HG03469 (cell line): ENCODE measurements around the gene SLC26A4.

Experiments
- ATAC-seq: cut with Tn5 transposase; IDR thresholded peaks from one replicate; pipeline ENCODE4 v1.9.1; 2021; ENCODE audit warnings: mild to moderate bottlenecking, moderate library complexity, moderate number of reproducible peaks; ENCODE audit not compliant: unreplicated experiment

SLC26A4 gene

DNA sequence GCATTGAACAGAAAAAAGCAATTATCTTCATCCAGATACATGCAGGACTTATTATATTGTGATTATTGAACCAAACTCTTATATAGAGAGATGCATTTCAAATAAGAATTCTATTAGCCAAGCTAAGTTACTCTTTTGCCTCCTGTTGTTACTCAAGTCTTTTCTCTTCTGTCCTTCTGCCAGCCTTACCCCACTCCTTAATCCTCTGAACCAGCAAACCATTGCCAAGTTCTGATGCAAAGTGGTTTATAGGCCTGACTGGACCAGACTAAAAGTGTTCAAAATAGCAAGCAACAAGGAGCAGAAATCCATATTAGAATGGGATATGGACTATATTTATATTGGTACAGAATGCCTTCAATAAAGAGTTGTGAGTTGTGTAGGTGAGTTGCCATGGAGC lies 2.2 kb upstream of the SLC26A4 start:
- no peak for ATAC-seq

DNA sequence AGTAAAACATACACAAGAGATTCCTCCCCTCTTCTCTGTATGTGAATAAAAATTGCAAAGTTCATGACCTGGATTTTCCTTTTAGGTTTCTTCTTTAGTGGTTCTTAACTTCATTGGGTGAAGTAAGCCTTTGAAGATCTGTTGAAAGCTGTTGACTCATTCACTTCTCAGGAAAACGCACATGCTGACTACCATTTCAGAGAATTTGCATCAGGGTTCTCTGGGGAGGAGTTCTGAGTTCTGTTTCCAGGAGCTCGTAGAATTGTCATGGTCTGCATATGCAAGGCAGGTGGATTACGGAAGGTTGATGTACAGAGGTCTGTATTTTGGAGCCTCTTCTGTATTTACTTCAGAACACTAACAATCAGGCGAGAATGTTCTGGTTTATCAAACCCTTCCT lies 962 bp upstream of the SLC26A4 start:
- ATAC-seq: no peak

DNA sequence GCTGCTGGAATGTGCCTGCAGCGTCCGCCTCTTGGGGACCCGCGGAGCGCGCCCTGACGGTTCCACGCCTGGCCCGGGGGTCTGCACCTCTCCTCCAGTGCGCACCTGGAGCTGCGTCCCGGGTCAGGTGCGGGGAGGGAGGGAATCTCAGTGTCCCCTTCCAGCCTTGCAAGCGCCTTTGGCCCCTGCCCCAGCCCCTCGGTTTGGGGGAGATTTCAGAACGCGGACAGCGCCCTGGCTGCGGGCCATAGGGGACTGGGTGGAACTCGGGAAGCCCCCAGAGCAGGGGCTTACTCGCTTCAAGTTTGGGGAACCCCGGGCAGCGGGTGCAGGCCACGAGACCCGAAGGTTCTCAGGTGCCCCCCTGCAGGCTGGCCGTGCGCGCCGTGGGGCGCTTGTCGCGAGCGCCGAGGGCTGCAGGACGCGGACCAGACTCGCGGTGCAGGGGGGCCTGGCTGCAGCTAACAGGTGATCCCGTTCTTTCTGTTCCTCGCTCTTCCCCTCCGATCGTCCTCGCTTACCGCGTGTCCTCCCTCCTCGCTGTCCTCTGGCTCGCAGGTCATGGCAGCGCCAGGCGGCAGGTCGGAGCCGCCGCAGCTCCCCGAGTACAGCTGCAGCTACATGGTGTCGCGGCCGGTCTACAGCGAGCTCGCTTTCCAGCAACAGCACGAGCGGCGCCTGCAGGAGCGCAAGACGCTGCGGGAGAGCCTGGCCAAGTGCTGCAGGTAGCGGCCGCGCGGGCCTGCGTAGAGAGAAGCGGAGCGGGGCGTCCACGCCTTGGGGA lies 645 bp downstream of the SLC26A4 start:
- no peak for ATAC-seq

DNA sequence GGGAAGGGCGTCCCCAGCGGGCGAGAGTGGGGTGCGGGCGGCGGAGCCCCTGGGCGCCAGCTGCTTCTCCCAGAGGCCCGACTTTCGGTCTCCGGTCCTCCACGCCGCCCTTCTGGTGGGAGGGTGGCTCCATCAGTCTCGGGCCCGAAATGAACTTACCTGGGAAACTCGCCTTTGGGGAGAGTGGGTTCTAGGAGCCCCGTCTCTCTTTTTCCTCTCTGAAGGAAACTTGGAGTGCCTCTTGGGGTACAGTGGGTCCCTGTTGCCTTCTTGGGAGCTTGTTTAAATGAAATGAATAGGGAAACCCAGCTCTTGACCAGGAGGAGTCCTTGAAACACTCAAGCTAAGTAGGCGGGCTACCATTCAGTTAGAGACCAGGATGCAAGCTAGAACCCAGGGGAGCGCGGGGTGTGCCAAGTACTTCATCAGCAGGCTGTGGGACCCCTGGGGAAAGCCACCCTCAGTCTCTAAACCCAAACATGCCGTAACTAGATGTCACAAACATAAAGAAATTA lies 1.3 kb downstream of the SLC26A4 start:
- ATAC-seq: no peak

DNA sequence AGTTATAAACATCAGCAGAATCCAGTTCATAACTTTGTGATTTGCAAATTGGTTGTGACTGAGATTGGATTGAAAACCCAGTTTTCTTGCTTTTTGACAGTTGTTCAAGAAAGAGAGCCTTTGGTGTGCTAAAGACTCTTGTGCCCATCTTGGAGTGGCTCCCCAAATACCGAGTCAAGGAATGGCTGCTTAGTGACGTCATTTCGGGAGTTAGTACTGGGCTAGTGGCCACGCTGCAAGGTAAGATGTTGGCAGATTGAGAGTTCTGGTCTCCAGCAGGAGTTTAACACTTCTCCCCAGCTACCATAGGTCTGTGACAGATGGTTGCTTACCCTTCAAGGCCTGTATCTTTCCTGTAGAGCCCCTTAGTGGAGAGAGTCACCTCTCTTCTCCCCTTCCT lies 2.6 kb downstream of the SLC26A4 start:
- ATAC-seq: no peak

DNA sequence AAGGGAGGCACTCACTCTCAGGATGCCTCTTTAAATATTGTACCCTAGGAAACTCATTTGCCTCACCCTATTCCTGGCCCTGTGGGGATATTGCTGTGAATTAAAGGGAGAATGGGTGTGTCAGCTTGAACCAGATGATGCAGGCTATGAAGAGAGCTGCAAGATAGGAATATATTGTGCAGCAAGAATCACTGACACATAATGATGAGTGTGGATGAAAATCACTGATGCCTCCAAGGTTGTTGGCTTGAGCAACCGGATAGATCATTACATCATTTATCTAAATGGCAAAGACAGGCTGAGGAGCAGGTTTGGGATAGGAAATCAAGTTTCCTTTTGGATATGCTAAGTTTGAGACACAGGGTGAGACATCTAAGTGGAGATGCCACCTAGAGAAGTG lies 6.2 kb downstream of the SLC26A4 start:
- no peak for ATAC-seq

DNA sequence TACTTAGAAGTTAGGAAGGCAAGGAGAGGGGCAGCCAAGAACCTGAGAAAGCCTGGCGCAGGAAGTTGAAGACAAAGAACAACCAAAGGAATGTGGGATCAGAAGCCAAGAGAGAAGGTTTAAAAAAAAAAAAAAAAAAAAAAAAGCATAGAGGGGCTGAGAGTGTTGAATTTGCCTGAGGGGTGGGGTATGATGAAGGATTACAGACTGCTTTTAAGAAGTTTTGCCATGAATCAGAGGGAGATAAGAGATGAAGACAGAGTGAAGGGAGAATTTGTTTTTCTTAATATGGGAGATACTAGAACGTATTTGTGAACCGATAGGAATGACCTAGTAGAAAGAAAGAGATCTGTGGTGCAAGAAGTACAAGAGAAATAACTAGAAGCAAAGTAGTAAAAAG lies 6.7 kb downstream of the SLC26A4 start:
- ATAC-seq: no peak

DNA sequence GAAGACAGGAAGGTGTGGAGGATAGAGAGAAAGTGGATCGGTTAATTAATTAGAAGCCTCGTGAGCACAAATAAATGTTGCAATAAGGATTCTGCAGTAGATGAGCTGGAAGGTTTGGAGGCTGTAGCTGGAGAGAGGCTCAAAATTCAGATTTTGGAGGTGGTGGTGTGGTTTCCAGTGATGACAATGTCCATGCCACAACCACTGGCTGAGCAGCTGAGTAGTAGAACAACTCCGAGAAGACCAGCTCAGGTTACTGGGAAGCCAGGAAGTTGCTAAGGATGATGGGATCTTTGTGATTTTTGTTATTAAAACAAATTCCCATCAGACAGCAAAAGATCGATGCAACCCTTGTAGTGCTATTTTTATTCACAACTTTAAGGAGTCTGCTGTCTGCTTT lies 7.7 kb downstream of the SLC26A4 start:
- no peak for ATAC-seq

DNA sequence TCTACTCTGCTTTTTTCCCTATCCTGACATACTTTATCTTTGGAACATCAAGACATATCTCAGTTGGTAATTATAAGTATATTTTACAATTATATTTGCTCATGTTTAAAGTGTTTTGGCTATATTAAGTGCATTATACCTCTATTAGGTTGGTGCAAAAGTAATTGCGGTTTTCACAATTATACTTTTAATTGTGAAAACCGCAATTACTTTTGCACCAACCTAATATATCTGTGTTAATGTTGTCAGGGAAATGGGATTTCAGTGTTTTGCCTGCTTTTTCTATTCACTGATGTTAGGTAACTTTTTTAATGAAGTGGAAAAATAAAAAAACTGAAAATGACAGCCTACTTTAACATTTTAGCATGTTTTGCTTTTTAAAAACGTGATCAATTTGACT lies 11.6 kb downstream of the SLC26A4 start:
- no peak for ATAC-seq

DNA sequence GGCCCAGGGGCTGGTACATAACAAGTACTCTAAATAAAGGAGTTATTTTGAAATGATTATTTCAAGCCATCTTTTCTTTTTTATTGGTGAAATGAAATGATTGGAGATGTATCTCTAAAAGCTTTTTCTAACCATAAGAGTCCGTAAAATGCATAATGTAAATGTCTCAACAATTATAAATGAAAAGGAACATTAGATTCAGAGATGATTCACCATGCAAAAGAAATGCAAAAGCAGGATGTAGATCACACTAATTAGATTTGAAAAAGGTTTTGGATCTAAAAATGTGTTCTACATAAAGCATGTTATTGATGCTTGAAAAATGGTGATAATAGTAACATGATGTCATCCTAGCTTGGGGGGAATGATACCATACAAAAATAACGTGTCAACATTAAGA lies 15.6 kb downstream of the SLC26A4 start:
- ATAC-seq: no peak

DNA sequence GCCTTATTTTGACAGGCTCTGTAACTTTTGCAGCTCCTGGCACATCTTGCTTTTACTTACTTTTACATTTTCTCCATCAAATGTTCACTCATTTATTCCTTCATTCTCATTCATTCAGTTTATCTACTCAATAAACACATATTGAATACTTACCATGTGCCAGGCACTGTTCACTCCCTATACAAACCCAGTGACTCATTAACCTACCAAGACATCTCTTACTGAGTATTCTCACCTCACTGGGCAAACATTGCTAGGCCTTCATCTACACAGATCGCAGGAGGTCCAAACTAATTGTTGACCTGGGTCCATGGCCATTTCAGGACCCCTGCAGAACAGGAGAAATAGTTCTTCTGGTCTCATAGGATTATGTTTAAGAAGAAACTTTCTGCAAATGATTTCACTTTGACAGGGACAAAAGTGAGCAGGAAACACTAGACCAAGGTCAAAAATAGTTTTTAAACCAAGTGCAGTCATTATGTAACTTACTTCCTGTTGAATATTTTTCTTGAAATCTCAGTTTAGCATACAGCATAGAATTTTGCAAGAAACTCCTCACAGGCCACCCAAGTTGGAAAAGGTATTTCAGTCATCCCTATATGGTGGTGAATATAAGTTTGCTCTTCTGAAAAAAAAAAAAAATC lies 17.6 kb downstream of the SLC26A4 start:
- no peak for ATAC-seq

DNA sequence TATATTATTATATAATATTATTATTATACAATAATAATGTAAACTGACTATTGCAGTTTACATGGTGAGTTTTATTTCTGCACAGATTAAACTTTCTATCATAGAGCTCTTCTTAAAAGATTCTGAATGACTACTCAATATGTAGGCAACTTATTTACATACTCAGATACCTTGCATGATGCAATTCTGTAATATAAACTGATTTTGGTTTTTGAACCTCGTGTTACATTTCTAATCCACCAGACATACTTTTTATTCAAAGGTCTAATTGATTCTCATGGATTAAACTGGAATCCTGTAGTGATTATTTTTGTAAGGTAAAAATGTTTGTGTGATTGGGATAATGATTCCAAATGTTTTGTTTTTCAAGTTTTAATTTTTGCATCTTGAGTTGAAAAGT lies 19.9 kb downstream of the SLC26A4 start:
- ATAC-seq: no peak

DNA sequence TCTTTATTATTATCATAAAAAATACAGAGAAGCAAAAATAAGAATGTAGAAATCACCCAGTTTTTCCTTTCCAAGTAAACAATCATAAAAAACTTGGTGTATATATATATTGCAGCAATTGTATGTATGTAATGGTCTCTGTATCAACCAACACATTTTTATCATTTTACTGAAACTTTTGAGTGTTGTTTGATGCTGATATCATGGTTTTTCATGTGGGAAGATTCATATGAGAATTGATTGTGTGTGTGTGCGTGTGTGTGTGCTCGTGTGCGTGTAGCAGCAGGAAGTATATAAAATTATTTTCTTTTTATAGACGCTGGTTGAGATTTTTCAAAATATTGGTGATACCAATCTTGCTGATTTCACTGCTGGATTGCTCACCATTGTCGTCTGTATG lies 22.3 kb downstream of the SLC26A4 start:
- no peak for ATAC-seq

DNA sequence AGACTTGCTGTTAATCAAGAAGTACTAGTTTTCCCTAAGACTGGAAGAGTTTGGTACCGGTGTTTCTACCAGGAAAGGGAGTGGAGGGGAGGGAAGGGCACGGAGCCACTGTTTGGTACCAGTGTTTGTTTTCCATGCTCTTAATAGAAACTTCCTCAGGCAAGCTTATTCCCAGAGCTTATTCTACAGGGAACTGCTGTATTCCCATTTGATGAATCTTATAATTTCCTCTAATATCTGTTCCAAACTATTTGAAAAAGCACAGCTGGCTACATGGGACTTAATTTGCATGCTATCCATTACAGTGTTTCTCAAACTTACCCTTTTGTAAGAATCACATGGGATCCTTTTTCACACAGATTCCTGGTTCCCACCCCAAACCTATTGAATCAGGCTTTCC lies 23.7 kb downstream of the SLC26A4 start:
- no peak for ATAC-seq

DNA sequence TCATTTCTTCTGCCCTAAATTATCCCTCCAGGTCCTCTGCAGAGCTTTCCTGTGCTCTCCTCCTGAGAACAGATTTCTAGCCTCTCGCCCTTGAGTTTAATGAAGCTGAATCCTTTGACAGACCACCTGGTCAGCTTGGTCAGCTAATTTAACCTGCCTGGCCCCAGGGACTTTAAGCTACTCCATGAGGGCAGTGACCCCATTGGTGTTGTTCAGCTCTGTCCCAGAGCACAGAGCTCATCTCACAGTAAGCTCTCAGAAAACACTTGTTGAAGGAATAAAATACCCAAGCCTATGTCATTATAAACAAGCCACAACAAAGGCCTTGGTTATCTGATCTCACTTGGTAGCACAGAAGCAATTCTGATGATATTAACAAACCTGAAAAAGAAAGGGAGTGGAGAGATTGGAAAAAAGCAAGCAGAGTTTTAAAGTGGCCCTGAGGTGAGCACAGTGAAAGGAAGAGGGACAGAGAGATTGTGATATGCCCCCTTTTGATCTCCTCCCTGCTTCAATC lies 24.4 kb downstream of the SLC26A4 start:
- no peak for ATAC-seq

DNA sequence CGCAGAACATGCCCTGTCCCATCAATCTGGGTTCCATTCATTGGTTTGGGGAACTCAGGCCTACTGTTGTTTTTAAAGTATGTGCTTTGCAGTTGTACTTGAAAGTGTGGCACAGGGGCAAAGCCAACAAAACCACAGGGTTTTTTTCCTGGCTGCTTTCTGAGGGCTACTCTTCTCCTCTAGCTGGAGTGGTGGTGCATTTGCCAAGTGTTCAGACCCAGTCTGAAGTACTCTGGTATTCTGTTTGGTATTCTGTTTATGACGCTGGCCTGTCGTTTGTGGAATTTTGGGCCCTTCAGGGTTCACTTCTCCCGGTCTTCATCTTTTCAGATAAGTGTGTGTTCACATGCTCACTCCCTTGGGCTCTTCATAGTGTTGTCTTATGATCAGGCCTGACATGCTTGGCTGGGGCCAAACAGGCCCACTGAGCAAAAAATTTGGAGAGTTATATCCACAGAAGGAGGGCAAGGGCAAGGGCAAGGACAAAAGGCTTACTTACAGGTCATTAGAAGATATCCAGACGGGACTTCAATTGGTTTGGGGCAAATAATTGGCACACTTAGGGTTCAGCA lies 26.3 kb downstream of the SLC26A4 start:
- no peak for ATAC-seq

DNA sequence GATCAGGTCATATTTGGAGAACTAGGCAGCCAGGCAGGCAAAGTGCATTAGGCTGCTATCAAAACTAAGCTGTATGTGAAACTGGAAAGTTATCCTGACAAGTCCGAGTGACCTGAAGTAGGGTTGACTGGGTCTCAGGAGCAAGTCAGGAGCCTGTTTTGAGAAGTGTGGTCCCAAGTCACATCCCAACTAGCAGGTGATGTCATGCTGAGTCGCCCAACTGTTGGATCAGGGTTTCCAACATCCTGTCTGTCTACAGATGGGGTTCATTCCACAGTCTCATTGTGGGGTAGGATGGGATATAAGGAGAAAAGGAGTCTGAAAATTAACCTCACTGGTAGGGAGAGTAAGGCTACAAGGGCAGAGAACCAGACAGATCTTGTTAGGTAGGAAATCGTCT lies 27.0 kb downstream of the SLC26A4 start:
- ATAC-seq: no peak

DNA sequence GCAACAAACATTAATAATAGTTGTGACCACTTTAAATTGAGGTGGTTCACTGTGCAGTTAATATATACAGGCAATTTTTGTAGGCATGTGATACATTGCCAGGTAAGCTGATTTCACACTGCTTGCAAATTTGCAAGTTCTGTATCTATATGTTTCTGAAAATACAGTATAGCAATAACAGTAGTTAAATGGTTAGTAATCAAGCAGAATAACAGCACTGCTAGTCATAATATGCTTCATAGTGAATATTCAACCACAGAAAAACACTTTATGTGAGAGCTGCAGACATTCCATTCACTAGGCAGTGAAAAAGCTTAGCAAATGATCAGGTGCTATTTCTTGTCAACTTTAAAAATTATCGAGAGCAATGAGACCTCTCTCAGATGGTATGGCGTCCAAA lies 28.9 kb downstream of the SLC26A4 start:
- ATAC-seq: no peak

DNA sequence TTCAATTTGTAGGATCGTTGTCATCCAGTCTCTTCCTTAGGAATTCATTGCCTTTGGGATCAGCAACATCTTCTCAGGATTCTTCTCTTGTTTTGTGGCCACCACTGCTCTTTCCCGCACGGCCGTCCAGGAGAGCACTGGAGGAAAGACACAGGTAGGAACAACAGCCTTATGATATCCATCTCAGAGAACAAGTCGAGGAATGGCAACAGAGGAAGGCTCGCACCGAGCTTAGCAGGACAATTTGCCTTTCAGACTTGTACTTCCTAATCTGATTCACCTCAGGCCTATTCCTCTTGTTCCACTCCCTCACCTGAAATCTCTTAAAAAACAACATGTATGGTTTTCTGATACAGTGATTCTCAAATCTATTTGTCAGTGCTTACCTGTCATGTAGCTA lies 29.5 kb downstream of the SLC26A4 start:
- ATAC-seq: no peak

DNA sequence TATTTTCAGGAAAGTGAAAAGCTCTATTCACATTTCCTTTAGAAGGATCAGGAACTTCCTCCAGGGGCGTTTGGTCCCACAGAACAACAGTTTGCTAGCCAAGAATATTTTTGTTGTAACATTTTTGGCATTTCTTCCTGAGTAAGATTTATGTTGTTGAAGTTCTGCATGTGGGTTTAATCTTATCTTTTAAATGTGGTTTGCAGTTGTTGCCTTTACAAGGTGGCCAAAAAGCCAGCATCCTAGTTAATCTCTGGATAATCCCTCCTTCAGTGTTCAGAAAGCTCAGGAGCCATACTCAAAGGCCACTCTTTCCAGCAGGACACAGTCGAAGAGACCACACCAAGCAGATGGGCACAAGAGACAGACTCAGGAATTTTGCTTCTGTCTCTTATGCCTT lies 30.0 kb downstream of the SLC26A4 start:
- no peak for ATAC-seq

DNA sequence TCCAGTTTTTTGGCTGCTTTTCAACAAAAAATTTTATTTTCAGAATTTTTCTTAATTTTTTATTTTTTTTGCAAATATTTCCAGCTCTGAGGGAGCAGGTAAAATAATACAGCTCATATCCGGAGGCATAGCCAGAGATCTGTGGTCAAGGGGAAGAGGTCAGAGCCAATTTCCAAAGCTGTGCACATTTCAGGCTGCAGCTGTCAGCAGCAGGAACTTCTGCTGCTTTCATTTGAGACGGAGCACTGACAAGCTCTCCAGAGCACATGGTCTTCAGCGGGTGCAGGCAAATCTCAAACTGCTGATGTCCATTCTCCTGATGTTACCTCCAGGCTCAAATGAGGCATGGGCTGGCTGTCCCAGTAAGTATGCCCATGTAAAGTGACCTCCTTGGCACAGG lies 31.1 kb downstream of the SLC26A4 start:
- ATAC-seq: no peak

DNA sequence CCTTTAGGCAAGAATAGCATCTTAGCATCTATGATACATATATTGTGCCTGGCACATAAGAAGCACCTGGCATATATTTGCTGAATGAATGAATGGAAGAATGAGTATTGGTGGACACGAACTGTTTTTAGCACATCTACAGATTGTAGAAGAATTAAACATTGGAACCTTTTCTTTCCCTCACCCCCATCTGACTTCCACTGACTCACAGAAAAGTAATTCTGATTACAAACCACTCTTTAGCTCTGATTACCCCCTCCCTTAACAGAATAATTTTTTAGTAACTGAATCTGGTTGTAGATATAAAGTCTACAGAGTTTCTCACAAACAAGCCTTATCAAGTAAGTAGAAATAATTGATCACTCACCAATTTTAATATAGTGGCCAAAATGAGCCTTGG lies 31.9 kb downstream of the SLC26A4 start:
- no peak for ATAC-seq
